Stimulated activated CD4-positive, alpha-beta T cell treated with anti-CD3 and anti-CD28 coated beads, TNF-alpha, amount 100 ng/mL, for 48 hours (primary cell): ENCODE measurements around the gene RGS17.
"Not testable (repeated sequence)": the region's sequence is repeated elsewhere in the genome, so short reads cannot be mapped to it uniquely, and the experiment has no call there.

Experiments used
- DNase-seq, 3 donors: peaks; one replicate each; pipeline ENCODE4 v3.0.0-alpha.2; 2020; ENCODE audit warnings: low read depth in 3 of 3

Gene RGS17

DNA sequence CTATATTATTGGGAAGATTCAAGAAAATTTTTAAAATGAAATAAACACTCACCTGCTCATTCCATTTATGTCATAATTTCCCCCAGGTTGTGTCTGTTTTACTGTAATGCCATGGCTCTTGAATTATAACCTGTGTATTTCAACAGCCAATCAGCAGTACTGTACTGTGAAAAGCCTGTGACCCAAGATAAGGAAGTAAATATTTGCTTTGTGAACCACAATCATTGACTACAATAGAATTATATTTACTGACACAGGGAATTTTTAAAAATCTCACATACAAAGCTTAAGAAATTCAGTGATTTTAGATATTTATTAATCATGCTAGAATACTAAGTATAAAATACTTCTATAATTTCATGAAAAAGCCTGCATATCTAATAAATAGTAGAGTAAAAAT, 6.0 kb downstream of the RGS17 start:
- DNase-seq: no peak

GRCh38 chr6:153123801-153124200, 7.3 kb downstream of the RGS17 start:
- DNase-seq: no peak

GRCh38 chr6:153121311-153121710, 9.8 kb downstream of the RGS17 start:
- DNase-seq: no peak

DNA sequence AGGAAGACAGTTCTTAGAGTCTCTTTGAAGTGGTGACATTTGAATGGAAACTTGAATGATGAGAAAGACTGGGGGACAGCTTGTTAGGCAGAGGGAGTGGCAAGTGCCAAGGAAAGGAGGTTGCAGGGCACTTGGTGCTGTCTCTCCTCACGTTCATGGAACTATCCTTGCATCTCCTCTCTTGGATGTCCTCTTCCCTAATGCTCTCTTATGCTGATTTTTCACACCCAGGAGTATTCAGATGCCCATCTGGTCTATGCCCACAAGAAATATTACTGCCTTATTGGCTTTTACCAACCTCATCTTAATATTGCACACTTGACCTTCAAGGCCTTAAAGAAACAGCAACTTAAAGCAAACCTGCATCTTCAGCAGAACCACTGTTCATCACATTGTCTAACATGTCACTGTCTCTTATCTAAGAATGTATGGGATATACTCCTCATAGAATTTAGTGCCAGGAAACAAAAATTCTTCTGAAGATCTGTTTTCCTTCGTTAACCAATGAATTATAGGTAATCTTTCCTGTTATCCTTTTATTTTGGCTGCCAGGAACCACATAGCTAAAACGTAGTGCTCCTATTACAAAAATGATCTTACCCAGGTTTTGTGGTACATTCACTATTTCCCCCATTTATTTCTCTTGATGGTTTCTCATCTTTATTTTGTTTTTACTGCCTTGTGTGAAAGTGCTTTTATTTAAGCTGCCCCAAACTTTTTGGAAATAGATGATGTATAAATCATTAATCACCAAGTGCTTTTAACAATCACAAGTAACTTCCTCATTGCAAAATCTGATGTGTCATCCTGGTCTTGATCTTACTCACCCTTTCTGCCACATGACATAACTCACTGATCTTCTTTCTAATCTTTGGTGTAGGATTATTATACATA, 12.8 kb downstream of the RGS17 start:
- DNase-seq: no peak

DNA sequence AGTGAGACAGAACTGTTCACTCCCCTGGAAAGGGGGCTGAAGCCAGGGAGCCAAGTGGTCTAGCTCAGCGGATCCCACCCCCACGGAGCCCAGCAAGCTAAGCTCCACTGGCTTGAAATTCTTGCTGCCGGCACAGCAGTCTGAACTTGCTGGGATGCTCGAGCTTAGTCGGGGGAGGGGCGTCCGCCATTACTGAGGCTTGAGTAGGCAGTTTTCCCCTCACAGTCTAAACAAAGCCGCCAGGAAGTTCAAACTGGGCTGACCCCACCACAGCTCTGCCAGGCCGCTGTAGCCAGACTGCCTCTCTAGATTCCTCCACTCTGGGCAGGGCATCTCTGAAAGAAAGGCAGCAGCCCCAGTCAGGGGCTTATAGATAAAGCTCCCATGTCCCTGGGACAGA, 20.0 kb downstream of the RGS17 start:
- DNase-seq: not testable (repeated sequence)

DNA sequence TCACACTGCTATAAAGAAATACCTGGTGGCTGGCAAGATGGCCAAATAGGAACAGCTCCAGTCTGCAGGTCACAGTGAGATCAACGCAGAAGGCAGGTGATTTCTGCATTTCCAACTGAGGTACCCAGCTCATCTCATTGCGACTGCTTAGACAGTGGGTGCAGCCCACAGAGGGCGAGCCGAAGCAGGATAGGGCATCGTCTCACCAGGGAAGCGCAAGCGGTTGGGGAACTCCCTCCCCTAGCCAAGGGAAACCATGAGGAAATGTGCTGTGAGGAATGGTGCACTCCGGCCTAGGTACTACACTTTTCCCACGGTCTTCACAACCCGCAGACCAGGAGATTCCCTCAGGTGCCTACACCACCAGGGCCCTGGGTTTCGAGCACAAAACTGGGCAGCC, 20.5 kb downstream of the RGS17 start:
- DNase-seq: not testable (repeated sequence)

DNA sequence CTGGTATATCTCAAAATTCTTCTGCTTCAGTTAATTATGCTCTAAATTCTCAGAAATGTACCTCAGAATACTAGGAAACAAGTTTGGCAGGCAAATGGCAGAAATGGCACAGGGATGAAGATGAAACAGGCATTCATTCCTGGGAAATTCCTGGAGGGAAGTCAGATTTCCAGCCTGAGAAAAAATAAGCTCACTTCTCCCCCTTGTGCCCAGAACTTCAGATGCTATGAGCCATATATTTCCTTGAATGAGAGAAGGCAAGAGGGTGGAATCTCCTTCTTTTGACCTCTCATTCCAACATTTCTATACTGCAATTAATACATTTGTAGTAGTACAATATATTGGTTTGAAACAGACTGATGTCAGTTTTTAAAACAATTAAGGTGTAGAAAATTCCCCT, 22.8 kb downstream of the RGS17 start:
- no peak for DNase-seq

DNA sequence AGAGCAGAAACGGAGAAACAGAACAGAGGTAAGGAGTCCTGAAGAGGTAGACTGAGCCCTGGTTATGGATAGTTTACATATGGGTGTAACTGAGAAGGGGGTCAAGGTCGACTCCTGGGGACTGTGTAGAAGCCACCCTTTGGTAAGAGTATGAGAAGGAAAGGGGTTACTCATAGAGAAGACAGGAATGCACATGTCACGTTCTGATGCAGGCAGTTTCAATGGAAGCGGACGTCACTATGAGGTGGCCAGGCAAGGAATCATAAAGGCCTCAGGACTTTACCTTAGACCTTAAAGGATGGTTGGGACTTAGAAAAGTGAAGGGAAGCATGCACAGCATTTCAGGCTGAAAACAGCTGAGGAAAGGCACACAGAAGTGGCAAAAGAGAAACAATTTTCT, 25.1 kb downstream of the RGS17 start:
- no peak for DNase-seq

GRCh38 chr6:153104220-153104619, 26.9 kb downstream of the RGS17 start:
- no peak for DNase-seq

- DNase-seq: no peak
Observed at GRCh38 chr6:153103319-153103655, 27.8 kb downstream of the RGS17 start.

- no peak for DNase-seq
Observed at GRCh38 chr6:153102605-153103318, 28.3 kb downstream of the RGS17 start.

DNA sequence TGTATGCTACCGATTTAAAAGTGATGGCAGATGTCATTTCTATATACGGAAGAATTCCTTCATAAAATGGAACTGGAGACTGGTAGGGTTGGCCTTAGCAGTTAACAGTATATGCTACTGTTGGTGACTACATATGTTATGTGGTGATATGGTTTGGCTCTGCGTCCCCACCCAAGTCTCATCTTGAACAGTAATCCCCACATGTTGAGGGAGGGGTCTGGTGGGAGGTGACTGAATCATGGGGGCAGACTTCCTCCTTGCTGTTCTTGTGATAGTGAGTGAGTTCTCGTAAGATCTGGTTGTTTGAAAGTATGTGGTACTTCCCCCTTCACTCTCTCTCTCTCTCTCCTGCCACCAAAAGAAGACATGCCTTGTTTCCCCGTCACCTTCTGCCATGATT, 29.6 kb downstream of the RGS17 start:
- no peak for DNase-seq

GRCh38 chr6:153099636-153100035, 31.4 kb downstream of the RGS17 start:
- DNase-seq: no peak

DNA sequence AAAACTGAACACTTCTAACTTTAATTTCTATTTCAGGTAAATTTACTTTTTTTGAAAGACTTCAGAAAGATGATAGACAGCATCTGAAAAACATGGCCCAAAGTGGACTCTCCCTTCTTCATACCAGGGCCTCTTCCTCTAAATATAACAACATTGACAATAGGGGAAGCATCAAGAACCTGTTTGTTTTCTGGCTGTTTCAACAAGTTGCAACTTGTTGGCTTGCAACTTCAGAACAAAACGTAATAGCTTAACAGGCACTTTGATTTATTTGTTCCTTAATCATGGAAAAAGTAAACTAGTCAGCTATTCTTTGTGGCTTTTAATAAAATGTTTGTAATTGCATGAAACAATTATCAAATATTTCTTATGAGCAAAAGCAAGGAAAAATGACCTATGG, 34.3 kb downstream of the RGS17 start:
- DNase-seq: no peak

DNA sequence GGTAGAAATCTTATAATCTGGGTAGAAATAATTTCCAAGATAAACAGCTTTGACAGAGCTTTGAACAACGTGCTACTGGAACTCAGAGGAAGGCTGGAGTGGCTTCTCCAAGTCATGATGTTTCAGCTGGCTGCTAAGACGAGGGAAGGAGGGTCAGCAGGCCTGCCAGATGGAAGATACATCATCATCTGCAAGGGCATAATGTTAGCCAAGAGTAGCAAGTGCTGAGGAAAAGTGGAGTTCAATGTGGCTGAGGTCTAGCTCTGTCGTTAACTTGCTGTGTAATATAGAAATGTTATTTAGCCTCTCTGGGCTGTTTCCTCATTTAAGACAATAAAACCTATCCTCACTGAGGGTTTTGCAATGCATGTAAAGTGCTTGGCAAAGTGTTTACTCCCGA, 35.1 kb downstream of the RGS17 start:
- no peak for DNase-seq

DNA sequence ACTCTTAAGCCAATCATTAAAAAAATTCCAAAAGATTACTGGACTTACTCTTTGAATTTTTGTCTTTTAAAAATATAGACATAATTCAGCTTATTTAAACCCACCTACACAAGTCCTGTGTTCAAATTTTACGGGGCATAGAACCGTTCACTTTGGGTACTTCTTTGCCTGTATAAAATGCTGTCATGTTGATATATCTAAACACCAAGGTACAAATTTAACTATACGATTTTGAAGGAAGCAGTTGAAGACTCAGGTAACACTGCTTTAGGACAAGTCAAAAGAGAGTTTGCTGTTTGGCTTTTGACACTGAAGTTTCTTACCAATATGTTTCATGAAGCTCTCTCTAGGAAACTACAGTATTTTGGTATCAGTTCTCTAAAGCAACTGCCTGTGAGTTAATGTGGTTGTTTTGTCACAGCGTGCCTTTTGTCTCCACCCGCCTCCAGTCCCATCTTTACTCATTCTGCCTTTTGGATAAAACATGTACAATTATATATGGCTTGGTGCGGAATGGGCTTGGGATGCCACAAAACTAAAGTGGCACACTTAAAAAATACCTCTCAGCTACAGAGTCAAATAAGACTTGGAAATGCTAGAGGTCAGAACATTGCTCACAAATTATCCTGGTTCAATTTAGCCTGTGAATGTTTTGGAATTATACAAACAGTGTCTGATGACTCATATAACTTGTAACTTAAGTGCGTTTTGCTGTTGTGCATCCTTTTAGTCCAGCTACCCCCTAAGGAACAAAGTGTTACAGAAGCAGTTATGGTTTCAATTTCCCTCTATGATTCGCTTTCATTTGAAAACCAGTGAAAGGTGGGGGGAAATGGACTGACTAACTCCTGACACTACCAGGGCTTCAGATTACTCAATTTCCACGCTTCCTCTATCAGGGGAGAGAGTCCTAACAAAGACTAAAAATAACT, 38.7 kb downstream of the RGS17 start:
- no peak for DNase-seq

- no peak for DNase-seq
Observed at GRCh38 chr6:153090241-153090930, 40.7 kb downstream of the RGS17 start.

GRCh38 chr6:153088796-153089195, 42.3 kb downstream of the RGS17 start:
- DNase-seq: no peak

DNA sequence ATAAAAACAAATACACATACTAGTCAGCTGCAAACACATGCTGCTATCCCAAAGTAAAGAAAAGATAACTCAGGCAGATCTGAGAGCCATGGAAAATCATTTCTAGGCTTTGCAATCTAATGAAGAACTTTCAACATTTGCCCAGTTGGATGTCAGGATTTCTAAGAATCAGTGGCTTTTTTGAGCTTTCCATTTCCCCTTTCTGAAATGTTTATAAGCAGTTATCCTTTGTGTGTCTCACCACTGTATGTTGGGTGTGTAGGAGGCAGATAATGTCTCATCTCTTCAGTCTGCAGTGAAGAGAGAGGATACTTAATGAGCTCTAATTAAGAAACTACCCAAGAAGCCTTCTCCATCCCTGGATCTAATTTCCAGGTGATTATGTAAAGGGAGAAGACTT, 43.6 kb downstream of the RGS17 start:
- DNase-seq: no peak

- no peak for DNase-seq
Observed at GRCh38 chr6:153086225-153086990, 44.7 kb downstream of the RGS17 start.

- DNase-seq: no peak
Observed at GRCh38 chr6:153085239-153085638, 45.8 kb downstream of the RGS17 start.
